ENCODE measurements around the gene ANXA3. TPM values are rescaled to one million over a fixed set of nuclear protein-coding genes. Genes with fewer than 3 reads are reported as not detected.

Gene ANXA3
- total RNA-seq, 2 donors from 2014 or later = 43.3 to 144 TPM

DNA sequence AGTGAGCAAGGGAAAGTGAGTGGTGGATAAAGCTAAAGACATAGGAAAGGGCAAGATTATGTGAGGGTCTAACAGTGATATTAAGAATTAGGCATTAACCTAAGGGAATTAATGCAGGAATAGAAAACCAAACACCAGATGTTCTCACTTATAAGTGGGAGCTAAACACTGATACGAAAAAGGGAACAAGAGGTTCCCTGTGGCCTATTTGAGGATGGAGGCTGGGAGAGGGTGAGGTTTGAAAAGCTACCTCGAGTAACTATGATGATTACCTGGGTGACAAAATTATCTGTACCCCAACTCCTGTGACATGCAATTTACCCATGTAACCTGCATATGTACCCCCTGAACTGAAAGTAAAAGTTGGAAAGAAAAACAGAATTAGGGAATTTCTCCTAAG is 79.0 kb downstream of the ANXA3 start:
- H3K4me3 ChIP-seq = no peak overlapping the region
- no peaks in the 10 kb centered on the region for H3K4me1 ChIP-seq (replicated peaks)
- H3K27ac ChIP-seq = no peak overlapping the region
- H3K36me3 ChIP-seq = no peaks in the 10 kb centered on the region
- intact Hi-C loops (cut with DNase I) = no loop called here
- 70% methylated on average over 2 of the region's 2 CpGs for WGBS
- TF ChIP-seq, protein P1, sequence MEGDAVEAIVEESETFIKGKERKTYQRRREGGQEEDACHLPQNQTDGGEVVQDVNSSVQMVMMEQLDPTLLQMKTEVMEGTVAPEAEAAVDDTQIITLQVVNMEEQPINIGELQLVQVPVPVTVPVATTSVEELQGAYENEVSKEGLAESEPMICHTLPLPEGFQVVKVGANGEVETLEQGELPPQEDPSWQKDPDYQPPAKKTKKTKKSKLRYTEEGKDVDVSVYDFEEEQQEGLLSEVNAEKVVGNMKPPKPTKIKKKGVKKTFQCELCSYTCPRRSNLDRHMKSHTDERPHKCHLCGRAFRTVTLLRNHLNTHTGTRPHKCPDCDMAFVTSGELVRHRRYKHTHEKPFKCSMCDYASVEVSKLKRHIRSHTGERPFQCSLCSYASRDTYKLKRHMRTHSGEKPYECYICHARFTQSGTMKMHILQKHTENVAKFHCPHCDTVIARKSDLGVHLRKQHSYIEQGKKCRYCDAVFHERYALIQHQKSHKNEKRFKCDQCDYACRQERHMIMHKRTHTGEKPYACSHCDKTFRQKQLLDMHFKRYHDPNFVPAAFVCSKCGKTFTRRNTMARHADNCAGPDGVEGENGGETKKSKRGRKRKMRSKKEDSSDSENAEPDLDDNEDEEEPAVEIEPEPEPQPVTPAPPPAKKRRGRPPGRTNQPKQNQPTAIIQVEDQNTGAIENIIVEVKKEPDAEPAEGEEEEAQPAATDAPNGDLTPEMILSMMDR (IDR thresholded peaks at IDR 0.05) = no peak
- no peak for TF ChIP-seq POLR2A (IDR thresholded peaks at IDR 0.05)
- no peak for TF ChIP-seq POLR2AphosphoS5 (IDR thresholded peaks at IDR 0.05)
- no peaks in the 10 kb centered on the region for H3K27me3 ChIP-seq (replicated peaks; ENCODE audit: insufficient read depth)
- DNase-seq (ENCODE audit: low spot score) = no peak
- H3K9me3 ChIP-seq = no peaks in the 10 kb centered on the region

DNA sequence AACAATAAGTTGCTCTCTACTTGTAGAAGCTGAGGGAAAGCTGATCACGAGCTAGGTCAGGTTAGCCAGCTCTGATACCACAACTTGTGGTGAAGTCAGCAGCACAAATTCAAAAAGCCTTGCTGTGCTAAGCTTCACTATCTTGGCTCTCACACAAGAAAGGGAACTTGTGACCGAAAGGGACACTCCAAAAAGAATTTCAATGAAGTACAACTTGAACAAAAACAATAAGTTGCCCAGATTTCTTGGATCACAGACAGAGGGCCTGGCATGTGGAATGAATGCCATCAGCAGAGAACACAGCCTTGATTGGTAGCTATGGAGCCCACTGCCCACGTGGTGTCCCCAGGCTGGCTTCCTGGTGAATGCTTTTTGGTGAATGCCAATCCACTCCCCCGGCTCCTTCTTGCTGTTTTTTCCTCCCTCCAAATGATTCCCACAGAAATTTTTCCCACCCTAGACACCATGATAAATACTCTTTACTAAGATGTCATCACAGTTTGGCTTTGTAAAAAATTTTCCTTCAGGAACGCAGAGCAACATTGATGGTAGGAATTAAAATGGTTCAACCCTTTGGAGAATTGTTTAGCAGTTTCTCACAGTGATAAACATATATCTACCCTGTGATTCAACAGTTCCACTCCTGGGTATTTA is 82.6 kb downstream of the ANXA3 start:
- intact Hi-C loops (cut with DNase I) = no loop called here
- 52% methylated on average over 5 of the region's 5 CpGs for WGBS
- no peaks in the 10 kb centered on the region for H3K36me3 ChIP-seq
- TF ChIP-seq POLR2AphosphoS5 (IDR thresholded peaks at IDR 0.05) (no peak), POLR2A (IDR thresholded peaks at IDR 0.05) (no peak)
- TF ChIP-seq, protein P1 (IDR thresholded peaks at IDR 0.05) = no peak
- H3K4me3 ChIP-seq = no peak overlapping the region
- no peaks in the 10 kb centered on the region for H3K27me3 ChIP-seq (replicated peaks; ENCODE audit: insufficient read depth)
- DNase-seq (ENCODE audit: low spot score) = peak; percentile 6
- no peak overlapping the region for H3K27ac ChIP-seq
- H3K9me3 ChIP-seq = no peaks in the 10 kb centered on the region
- H3K4me1 ChIP-seq (replicated peaks) = no peaks in the 10 kb centered on the region

DNA sequence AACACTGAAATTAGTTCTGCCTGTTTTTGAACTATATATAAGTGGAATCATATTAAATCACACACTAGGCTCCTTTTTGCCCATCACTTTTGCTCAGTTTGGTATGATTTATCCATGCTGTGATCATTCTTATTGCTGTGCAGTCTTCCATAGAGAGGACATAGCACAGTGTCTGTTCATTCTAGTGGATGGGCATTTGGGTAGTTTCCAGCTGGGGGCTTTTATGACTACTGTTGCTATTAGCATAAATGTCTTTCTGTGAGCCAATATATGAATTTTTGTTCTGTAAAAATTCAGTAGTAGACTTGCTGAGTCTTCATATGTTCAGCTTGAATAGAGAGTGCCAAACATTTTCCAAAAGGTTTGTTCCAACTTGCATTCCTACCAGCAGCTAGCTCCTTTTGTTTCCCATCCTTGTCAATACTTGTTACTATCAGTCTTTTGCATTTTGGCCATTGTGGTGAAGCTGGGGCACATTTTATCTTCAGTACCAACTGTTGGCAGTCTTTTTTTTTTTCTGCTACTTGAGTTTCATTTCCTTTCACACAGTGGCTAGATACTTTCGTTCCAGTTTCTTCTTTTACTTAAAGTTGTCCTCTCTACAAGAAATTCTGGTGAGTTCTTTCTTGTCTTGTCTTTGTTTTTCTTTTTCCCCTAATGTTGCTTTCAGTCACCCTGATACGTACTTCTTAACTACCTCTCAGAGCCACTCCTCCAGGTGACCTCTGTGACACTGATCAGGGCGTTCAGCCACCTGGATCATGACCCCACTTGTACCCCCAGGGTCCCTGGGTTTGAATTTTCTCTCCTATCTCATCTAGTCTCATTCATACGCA is 87.0 kb downstream of the ANXA3 start:
- no peak for DNase-seq (ENCODE audit: low spot score)
- no peaks in the 10 kb centered on the region for H3K9me3 ChIP-seq
- intact Hi-C loops (cut with DNase I) = no loop called here
- no peaks in the 10 kb centered on the region for H3K36me3 ChIP-seq
- no peaks in the 10 kb centered on the region for H3K4me1 ChIP-seq (replicated peaks)
- TF ChIP-seq, protein P1 (IDR thresholded peaks at IDR 0.05) = no peak
- no peak for TF ChIP-seq POLR2AphosphoS5 (IDR thresholded peaks at IDR 0.05)
- TF ChIP-seq POLR2A (IDR thresholded peaks at IDR 0.05) = no peak
- no peak overlapping the region for H3K27ac ChIP-seq
- H3K27me3 ChIP-seq (replicated peaks; ENCODE audit: insufficient read depth) = no peaks in the 10 kb centered on the region
- 71% methylated on average over 4 of the region's 4 CpGs for WGBS
- no peak overlapping the region for H3K4me3 ChIP-seq

DNA sequence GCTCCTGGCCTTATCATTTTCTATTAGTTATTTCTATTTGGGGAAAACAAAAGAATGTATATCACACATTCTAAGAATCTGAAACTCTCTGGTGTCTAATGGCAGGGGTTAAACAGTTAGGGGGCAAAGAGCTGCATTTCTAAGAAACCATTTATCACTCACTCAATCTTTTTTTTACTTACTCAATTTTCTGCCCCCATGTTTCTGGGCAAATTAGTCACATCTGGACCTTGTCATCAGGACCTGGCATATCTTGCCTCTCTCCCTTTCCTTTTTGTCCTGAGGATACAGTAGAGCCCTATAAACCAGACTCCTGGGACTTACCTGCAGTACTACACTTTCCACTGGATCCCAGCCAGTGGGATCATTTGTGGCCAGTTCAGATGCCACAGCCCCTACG is 89.1 kb downstream of the ANXA3 start:
- Histone ChIP-seq H3K9me3 (no peaks in the 10 kb centered on the region), H3K27ac (no peak overlapping the region), H3K4me1 (replicated peaks) (no peaks in the 10 kb centered on the region), H3K4me3 (no peak overlapping the region), H3K27me3 (replicated peaks; ENCODE audit: insufficient read depth) (no peaks in the 10 kb centered on the region), H3K36me3 (no peaks in the 10 kb centered on the region)
- WGBS = 33% methylated on average over 1 of the region's 1 CpG
- DNase-seq (ENCODE audit: low spot score) = no peak
- TF ChIP-seq POLR2A (IDR thresholded peaks at IDR 0.05) = no peak
- no peak for TF ChIP-seq POLR2AphosphoS5 (IDR thresholded peaks at IDR 0.05)
- TF ChIP-seq, protein P1 (IDR thresholded peaks at IDR 0.05) = no peak
- intact Hi-C loops (cut with DNase I) = loop anchor here (10.0 kb wide), 1 partner anchor 224 kb away; no protein-coding TSS in a partner anchor
